ENCODE results near the gene RECQL.
A peak's percentile ranks its signal among the peaks of the same experiment; 100 is the strongest.
"Not testable (repeated sequence)": the region's sequence is repeated elsewhere in the genome, so short reads cannot be mapped to it uniquely, and the experiment has no call there.

The RECQL gene

DNA sequence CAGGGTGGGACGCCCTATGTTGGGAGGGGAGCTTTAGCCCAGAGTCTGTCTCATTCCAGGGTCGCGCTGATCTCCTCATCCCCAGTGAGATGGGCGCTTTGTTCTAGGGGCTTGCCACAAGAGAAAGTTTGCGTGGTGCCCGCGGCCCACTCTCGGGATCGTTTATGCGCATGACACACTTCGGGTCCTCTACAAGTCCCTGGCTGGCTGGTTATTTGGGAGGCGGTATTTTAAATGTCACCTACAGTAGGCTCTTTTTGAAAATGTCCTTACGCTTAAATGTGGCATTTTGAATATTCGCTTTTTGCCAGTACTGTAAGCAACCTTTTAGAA is 695 bp upstream of the RECQL start:
- peak; percentile 50 for DNase-seq

DNA sequence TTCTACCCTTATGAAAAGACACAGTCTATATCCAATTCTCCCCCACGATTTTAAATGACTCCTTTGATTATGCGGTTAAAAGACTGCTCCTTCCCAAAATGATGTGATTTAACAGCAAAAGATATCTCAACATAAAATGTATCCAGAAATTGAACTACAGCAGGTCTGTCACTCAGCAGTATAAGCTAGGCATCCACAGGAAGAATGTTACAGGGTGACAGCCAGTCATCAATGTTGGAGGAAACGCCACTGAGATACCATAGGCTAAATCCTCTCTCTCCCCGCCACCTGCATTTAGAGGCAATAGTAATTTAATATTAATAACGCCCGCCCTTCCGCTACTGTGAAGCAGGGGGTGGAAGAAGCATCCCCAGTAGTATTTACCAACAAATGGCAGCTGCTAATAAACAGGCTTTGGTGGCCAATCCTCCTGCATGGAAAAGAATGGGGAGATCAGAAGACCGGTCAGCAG is 613 bp downstream of the RECQL start:
- DNase-seq = no peak

DNA sequence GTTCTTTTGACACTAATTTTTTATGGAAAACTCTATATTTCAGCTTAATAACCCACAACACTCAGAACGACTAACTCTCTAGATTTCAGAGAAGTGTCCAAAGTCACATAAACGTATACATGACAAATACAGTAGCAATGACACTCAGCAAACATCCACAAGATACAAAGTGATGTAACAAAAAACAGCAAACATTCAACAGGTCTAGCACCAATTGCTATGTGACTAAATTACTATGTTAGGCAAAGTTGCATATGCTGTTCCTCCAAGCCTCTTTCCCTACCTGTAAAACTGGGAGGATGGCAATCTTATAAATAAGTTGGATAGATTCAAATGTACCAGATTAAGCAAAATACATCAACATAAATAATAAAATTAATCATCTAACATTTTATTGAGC is 1.7 kb downstream of the RECQL start:
- no peak for DNase-seq

DNA sequence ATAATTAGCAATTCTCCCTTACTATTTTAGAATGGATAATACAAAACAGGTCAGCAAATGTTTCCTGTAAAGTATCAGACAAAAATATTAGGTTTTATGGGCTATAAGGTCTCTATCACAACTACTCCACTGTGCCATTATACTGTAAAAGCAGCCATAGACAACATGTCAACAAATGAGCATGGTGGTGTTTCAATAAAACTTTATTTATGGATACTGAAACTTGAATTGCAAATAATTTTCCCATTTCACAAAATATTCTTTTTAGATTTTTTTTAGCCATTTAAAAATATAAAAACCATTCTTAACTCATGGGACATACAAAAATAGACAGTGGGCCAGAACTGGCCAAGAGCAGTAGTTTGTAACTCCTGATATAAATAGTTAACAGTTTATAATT is 15.4 kb downstream of the RECQL start:
- DNase-seq = no peak

DNA sequence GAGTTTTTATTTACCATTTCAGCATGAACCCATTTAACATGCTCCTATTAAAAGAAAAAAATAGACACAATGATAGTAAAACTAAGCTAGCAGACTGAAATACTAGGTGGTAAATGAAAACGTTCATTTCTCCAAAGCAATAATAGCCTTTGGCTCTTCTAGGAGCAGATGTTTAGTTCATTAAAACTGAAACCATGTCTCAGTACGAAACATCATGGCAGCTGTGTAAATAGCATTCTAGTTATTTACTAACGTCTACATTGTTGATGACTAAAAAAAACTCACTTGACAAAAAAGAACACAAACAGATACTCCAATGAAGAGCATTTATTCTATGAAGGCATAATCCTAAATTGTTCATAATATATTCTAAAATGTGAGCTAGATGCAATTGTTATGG is 17.9 kb downstream of the RECQL start:
- no peak for DNase-seq

DNA sequence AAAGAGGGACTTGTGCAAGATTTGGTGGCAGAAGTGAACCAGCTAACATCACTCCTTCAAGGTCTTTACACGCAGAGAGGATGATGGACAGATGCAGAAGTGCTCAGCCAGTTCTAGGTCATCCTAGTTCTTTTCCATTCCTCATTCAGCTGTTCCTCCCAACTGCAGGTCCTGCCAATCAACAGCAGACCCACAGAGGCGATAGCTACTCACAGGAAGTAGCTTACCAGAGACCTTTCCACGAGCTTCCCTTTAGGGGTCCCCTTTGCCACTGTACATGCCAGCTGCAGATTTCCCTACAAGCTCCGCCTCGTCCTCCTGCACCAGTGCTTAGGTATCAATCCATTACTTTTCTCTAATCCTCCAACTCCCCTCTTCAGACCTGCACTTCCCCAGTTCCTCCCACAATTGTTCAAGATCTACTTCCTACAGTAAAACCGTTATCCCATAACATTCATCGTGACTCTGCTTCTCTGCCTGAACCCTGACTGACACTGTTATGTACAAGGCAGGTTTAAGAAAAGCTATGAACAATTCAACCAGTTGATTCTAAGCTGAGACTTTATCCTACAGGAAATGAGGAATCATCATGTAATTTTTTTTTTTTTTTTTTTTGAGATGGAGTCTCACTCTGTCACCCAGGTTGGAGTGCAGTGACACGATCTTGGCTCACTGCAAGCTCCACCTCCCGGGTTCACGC is 22.5 kb downstream of the RECQL start:
- DNase-seq = no peak

DNA sequence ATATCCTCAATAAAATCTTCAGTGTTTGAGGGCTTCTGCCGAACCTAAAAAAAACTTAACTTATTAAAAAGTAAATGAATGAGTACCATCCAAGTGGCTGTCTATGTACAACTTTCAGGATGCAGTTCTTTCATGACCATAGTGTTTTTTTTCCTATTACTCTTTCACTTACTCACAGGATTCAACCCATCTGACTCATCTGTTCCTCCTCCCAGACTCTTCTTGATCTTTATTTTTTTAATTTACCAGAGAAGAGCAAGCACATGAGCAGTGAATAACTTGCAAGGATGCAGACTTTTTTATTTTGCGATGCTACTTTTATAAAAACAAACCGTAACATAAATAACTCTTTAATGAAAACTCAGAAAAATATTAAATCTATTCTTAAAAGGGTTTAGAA is 24.5 kb downstream of the RECQL start:
- DNase-seq = no peak

DNA sequence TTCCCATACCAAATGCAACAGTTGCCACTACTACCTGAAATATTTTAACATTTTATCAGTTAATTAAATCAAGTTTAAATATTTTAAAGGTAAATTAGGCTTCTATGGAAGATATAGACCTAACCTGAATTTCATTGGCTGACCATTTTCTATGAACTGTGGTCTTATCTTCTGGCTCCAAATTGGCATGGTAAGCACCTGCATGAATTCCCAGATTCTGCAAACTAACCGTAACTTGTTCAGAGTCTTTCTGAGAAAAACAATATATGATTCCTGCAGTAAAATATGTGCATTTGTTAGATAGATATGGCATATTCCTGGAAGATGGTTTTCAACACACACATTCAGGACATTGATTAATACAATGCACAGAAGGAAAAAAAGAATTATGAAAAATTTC is 25.9 kb downstream of the RECQL start:
- no peak for DNase-seq

DNA sequence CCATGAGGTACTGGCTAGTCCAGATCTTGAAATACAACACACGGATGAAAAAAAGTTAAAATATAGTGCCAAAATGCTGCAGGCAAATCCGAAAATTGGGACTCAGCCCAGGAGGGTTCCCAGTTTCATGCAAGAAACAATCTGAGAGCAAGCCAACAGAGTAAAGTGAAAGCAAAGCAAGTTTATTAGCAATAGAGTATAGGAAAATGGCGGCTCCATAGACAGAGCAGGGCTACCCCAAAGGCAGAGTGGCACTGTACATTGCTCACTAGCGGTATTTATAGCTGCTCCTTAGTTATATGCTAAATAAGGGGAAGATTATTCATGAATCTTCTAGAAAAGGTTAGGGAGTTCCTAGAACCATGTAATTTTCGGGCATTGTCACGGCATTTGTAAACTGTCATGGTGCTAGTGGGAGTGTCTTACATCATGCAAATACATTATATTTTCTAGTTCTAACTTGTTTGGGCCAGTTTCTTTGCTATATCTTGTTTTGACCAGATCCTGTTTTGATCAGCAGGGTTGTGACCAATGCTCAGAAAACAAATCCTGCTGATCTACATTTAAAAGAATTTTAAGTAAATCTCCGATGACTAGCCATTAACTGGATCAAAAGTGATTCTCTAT is 29.1 kb downstream of the RECQL start:
- no peak for DNase-seq

DNA sequence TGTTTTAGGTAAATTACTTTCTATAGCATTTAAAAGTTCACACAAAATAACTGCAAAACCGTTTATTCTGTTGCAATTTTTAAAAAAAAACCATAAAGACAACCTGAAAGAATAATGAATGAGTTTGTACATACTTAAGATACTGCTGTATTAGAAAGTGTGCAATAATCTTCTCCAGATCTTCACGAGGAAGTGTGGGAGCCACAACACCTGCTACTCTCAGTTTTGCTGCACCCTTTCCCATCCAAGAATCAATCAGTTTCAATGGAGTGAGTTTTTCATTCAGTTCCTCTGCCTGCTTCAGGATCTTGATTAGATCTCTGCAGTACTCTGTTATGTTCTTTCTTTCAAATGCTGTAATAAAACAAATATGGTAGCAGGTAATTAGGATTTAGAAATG is 30.1 kb downstream of the RECQL start:
- DNase-seq = no peak

DNA sequence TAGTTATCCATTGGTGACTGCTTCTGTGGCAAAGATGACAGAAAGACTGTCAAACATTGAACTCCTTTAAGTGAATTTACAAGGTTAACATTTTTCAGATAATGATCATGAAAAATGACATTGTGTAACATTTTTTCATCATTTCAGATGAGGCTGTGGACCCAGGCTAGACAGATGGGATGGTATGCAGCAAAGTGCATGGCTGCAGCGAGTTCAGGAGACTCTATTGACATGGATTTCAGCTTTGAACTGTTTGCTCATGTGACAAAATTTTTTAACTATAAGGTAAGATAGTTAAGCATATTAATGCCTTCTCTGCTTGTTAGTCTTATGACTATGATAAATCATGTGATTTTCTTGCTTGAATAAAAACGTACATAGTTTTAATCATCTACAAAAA is 34.1 kb downstream of the RECQL start:
- DNase-seq = not testable (repeated sequence)

DNA sequence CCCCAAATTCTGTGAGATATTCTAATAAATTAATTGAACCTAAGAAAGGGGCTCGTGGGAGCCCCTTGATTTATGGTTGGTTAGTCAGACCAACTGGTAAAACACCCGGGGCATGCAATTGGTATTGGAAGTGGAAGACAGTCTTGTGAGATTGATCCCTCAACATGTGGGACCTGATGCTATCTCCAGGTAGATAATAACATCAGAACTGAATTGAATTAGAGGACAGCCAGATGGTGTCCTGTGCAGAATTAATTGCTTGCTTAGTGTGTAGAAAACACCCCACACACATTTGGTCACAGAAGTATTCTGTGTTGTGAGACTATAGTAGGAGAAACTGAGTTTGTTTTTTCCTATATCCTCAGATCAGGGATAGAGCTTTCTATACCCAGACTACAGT is 42.0 kb downstream of the RECQL start:
- no peak for DNase-seq

DNA sequence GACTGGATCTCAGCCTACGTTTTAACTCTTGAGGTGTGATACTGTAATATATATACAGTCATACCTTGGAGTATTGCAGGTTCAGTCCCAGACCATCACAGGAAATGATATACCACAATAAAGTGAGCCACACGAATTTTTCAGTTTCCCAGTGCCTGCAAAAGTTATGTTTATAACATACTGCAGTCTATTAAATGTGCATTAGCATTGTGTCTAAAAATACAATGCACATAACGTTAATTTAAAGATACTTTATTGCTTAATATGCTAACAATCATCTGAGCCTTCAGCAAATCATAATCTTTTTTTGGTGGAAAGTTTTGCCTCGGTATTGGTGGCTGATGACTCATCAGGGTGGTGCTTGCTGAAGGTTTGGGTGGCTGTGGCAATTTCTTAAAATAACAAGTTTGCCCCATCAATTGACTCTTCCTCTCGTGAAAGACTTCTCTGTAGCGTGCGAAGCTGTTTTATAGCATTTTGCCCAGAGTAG is 45.1 kb downstream of the RECQL start:
- DNase-seq = peak; percentile 49

DNA sequence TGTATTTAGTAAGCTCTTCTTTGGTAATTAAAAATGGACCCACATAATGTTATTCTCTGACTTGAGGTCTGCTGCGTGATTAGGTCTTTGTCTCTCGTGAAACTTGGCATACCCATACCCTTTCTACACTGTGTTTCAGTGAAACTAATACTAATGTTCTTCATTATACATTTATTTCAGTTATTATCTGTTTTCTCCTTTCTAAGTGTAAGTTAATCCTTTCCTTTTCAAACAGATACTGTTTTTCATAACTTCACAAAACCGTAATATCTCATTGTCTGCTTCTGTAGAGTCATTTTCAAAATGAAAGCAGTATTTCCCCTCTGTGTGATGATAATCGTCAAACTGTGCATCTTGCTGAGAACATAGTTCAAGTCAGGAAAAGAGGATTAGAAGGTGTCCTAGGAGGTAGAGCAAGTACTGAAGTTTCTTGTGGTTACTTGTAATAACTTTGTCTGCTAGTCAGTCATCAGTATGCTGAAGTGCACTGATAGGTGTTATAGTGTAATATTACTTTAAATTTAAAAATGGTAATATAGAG is 48.1 kb downstream of the RECQL start:
- DNase-seq = no peak

DNA sequence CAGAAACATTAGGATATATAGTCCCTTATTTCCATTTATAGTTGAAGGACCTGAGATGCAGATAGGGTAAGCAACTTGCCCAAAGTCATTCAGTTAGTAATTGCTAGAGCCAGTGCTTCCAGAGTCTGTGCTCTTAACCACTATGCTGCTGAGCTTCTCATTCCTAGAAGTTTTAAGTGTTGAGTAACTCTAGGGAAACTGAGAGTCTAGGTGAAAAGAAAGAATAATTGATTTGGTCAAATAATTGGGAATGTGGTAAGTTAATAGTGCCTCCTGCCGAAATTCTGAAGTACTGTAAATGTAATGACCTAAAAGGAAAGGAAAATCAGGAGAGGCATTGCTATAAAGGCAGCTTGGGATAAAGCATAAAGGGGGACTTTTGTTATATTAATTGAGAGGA is 49.9 kb downstream of the RECQL start:
- no peak for DNase-seq

DNA sequence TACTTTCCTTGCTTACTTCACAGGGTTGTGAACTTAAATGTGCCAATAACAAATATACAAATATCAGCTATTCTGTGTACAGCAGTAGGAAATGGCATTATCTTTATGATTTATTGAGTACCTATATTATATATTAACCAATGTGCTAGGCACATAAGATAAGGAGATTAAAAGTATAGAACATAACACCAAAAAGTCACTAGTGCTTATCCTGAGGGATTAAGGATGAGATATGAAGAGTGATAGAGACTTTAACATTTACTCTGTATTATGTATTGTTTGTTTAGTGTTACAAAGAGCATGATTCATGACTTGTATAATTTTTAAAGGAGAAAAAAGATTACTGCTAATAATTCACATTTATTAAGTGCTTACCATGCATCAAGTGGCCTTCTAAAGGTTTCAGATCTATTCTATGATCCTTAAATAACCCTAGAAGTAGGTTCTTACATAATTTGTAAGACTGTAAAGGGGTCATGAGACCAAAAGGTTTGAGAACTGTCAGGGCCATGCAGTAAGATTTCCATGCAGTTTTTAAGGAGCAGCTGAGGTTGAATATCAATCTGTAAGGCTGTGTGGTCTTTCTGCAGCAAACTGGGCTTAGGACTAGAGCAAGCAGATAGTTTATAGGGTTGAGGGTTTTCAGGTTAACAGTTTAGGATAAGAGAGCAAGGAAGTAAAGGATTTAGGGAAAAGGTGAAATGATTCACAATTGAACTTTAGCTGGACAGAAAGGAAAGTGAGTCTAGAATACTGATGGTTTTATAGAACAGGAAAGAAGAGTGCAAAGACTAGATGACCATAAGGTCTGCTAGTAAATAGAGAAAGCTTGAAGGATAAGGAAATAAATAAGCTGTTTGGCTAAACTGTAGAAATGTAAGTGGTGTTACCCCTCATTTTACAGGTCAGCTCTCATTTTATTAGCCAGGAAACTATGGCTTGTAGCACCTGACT is 57.0 kb downstream of the RECQL start:
- no peak for DNase-seq

DNA sequence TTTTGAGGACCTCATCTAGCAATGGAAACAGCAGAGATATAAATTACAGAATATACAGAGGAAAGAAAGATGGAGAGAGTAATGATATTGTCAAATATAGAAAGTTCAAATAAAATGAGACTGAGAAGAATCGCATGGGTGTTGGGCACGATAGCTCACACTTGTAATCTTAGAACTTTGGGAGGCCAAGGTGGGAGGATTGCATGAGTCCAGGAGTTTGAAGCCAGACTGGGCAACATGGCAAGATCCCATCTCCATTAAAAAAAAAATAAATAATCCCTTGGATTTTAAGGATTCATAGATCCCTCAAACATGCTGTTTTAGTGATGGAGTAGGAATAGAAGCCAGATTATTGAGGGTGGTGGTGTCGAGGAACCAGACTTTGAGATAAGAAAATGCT is 62.1 kb downstream of the RECQL start:
- no peak for DNase-seq

DNA sequence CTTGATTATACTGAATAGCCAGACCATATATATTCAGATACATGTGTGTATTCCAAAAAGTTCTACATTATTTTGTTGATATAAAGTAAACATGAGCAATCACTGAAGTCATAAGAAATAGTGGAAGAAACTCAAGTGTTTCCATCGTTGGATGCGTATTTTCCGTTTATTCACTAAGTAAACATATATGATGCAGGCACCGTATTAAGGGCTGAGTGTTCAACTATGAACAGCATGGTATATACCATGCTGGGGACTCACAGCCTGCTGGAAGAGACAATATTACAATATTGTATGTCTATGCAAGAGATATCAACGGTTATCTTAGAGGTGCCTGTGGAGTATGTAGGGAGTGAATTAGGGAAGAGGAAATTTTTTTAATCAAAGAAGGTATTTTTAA is 62.8 kb downstream of the RECQL start:
- no peak for DNase-seq

DNA sequence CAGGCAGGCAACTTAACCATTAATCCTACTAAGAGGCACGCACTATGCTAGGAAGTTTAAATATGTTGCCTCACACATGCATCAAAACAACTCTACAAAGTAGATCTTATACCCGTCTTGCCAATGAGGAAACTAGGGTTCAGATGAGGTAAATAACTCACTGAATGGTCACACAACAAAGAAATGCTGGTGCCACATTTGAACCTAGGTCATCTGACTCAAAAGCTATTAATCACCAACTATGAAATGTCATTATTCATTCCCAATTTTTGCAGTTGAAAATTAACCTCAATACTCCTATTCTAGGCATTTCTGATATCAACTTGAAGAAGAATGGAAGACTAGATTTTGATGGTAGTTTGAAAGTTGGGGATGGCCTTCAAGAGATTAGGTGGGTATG is 66.7 kb downstream of the RECQL start:
- DNase-seq = no peak

DNA sequence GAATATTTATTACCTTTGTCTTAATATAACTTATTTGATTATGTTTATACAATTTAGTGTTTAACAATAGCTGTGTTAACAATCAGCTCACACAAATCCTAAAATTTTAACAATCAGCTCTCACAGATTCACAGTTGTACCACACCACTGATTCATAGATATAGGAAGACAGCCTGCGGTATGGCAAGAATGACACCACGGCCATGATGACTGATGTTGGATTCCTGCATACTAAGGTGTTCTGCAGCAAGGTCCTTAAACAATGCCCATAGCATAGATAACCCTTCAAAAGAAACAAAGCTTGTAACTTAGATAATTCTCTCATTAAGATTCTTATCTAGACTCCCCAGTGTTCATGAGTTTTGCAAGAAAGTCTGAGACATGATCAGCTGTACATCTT is 67.9 kb downstream of the RECQL start:
- DNase-seq = no peak

DNA sequence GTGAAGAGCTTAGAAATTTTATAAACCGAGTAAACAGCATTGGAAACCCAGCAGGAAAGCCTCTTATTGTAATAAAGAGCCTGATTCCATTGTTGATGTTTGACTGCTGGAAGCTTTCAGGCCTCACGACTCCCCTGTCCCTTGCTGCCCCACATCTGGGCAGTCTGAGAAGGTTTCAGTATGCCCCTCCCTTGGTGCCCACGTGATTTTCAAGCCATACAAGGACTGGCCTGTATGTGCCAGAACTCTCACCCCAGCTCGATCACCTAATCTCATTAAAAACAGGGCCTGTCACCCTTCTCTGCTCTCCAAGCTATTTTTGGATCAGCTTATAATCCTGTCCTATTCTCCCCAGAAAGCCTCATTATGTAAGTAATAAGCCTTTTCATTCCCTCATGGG is 71.4 kb downstream of the RECQL start:
- DNase-seq = no peak

DNA sequence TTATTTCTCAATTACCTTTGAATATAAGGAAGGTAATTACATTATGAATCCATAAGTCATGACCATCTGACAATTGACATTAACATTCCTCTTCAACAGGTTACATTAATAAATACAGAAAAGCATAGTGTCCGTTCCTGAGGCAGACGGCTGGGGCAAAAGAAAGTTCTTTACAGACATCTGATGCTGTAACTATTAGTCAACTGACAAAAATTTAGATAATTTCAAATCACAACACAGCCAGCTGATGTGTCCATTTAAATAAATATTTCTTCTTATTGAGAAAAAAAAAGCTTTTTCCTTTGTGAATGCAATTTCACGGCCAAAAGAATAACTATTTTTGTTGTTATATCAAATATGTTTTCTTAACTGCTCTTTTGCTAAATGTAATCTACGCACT is 73.2 kb downstream of the RECQL start:
- no peak for DNase-seq

DNA sequence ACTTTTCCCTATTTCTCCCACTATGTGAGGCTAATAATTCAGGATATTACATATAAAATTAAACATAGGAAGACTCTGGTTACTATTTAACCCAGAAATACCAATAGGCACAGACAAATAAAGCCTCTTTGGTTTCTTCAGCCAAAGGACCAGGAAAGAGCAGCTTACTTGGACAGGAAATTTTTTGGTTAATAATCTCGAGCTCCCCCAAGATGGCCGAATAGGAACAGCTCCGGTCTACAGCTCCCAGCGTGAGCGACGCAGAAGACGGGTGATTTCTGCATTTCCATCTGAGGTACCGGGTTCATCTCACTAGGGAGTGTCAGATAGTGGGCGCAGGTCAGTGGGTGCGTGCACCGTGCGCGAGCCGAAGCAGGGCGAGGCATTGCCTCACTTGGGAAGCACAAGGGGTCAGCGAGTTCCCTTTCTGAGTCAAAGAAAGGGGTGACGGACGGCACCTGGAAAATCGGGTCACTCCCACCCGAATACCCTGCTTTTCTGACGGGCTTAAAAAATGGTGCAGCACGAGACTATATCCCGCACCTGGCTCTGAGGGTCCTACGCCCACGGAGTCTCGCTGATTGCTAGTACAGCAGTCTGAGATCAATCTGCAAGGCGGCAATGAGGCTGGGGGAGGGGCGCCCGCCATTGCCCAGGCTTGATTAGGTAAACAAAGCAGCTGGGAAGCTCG is 82.3 kb downstream of the RECQL start:
- not testable (repeated sequence) for DNase-seq
